Measurements from ENCODE around the gene MIXL1. TPM values are rescaled to one million over a fixed set of nuclear protein-coding genes. Genes with fewer than 3 reads are reported as not detected.
"Not testable (repeated sequence)": the region's sequence is repeated elsewhere in the genome, so short reads cannot be mapped to it uniquely, and the experiment has no call there.

MIXL1 gene
- total and polyA plus RNA-seq, 4 experiments from 2014 or later = not detected

DNA sequence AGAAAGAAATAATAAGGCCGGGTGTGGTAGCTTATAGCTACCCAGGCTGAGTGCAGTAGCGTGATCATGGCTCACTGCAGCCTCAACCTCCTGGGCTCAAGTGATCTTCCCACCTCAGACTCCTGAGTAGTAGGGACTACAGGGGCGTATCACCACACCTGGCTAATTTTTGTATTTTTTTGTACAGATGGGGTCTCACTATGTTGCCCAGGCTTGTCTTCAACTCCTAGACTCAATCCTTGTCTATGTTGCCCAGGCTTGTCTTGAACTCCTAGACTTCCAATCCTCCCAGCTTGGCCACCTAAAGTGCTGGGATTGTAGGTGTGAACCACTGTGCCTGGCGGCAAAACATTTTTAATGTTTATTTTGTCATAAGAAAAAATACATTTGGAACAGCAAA is 30.5 kb downstream of the MIXL1 start:
- H3K27ac ChIP-seq (ENCODE audit: low read depth, low read length) = no peak overlapping the region
- no peak overlapping the region for H3K4me3 Mint-ChIP-seq
- H3K27me3 ChIP-seq (ENCODE audit: insufficient read depth, low read length) = no peaks in the 10 kb centered on the region
- no peaks in the 10 kb centered on the region for H3K4me1 ChIP-seq (ENCODE audit: insufficient read depth, low read length)
- no peaks in the 10 kb centered on the region for H3K9me3 ChIP-seq (ENCODE audit: control insufficient read depth in 1 of 2, low read length in 2 of 2)
- H3K4me1 Mint-ChIP-seq = no peaks in the 10 kb centered on the region
- H3K36me3 Mint-ChIP-seq = peaks cover 12 to 17% of the 10 kb centered on the region in 2 donors
- H3K36me3 ChIP-seq (ENCODE audit: insufficient read depth, low read length) = no peaks in the 10 kb centered on the region
- POLR2A ChIA-PET (ENCODE audit: partially characterized antibody) = no interaction called here
- CTCF ChIA-PET (ENCODE audit: partially characterized antibody) = no interaction called here
- H3K27ac Mint-ChIP-seq = no peak overlapping the region
- no peak overlapping the region for H3K4me3 ChIP-seq (ENCODE audit: low read length in 2 of 2)
- H3K27me3 Mint-ChIP-seq = no peaks in the 10 kb centered on the region
- H3K9me3 Mint-ChIP-seq = no peaks in the 10 kb centered on the region
- intact Hi-C loops (cut with micrococcal nuclease) = no loop called here
- no peak for DNase-seq

- Histone ChIP-seq H3K9me3 (ENCODE audit: control insufficient read depth in 1 of 2, low read length in 2 of 2) (no peaks in the 10 kb centered on the region), H3K36me3 (ENCODE audit: insufficient read depth, low read length) (no peaks in the 10 kb centered on the region), H3K4me1 (ENCODE audit: insufficient read depth, low read length) (no peaks in the 10 kb centered on the region), H3K27me3 (ENCODE audit: insufficient read depth, low read length) (no peaks in the 10 kb centered on the region), H3K27ac (ENCODE audit: low read depth, low read length) (no peak overlapping the region), H3K4me3 (ENCODE audit: low read length in 2 of 2) (no peak overlapping the region)
- Mint-ChIP-seq H3K4me3 (no peak overlapping the region), H3K9me3 (peaks cover 0 to 14% (median 10%) of the 10 kb centered on the region in 8 donors), H3K27ac (no peak overlapping the region), H3K36me3 (peaks cover 14 to 24% of the 10 kb centered on the region in 2 donors), H3K4me1 (no peaks in the 10 kb centered on the region), H3K27me3 (no peaks in the 10 kb centered on the region)
- CTCF ChIA-PET (ENCODE audit: partially characterized antibody) = no interaction called here
- POLR2A ChIA-PET (ENCODE audit: partially characterized antibody) = no interaction called here
- intact Hi-C loops (cut with micrococcal nuclease) = no loop called here
- DNase-seq = no peak
Observed at GRCh38 chr1:226255380-226255779, 31.9 kb downstream of the MIXL1 start.

GRCh38 chr1:226261818-226262217 is 38.4 kb downstream of the MIXL1 start:
- intact Hi-C loops (cut with micrococcal nuclease) = no loop called here
- no peaks in the 10 kb centered on the region for H3K27me3 Mint-ChIP-seq
- H3K27me3 ChIP-seq (ENCODE audit: insufficient read depth, low read length) = no peaks in the 10 kb centered on the region
- no peak overlapping the region for H3K4me3 ChIP-seq (ENCODE audit: low read length in 2 of 2)
- no peak overlapping the region for H3K27ac ChIP-seq (ENCODE audit: low read depth, low read length)
- DNase-seq = no peak
- H3K9me3 ChIP-seq (ENCODE audit: control insufficient read depth in 1 of 2, low read length in 2 of 2) = no peaks in the 10 kb centered on the region
- H3K36me3 ChIP-seq (ENCODE audit: insufficient read depth, low read length) = no peaks in the 10 kb centered on the region
- no peaks in the 10 kb centered on the region for H3K4me1 ChIP-seq (ENCODE audit: insufficient read depth, low read length)
- no peaks in the 10 kb centered on the region for H3K4me1 Mint-ChIP-seq
- ChIA-PET POLR2A (ENCODE audit: partially characterized antibody) (no interaction called here), CTCF (ENCODE audit: partially characterized antibody) (no interaction called here)
- no peak overlapping the region for H3K27ac Mint-ChIP-seq
- peaks cover 33 to 44% of the 10 kb centered on the region in 2 donors for H3K36me3 Mint-ChIP-seq
- H3K9me3 Mint-ChIP-seq = peaks cover 0 to 22% (median 15%) of the 10 kb centered on the region in 8 donors
- no peak overlapping the region for H3K4me3 Mint-ChIP-seq

GRCh38 chr1:226268421-226269124 is 45.1 kb downstream of the MIXL1 start:
- Histone ChIP-seq H3K4me3 (ENCODE audit: low read length in 2 of 2) (no peak overlapping the region), H3K4me1 (ENCODE audit: insufficient read depth, low read length) (no peaks in the 10 kb centered on the region), H3K27me3 (ENCODE audit: insufficient read depth, low read length) (no peaks in the 10 kb centered on the region), H3K36me3 (ENCODE audit: insufficient read depth, low read length) (no peaks in the 10 kb centered on the region), H3K9me3 (ENCODE audit: control insufficient read depth in 1 of 2, low read length in 2 of 2) (no peaks in the 10 kb centered on the region), H3K27ac (ENCODE audit: low read depth, low read length) (no peak overlapping the region)
- ChIA-PET CTCF (ENCODE audit: partially characterized antibody) (no interaction called here), POLR2A (ENCODE audit: partially characterized antibody) (no interaction called here)
- DNase-seq = no peak
- no peaks in the 10 kb centered on the region for H3K27me3 Mint-ChIP-seq
- H3K36me3 Mint-ChIP-seq = peaks cover 5 to 14% of the 10 kb centered on the region in 2 donors
- H3K4me3 Mint-ChIP-seq = no peak overlapping the region
- H3K4me1 Mint-ChIP-seq = no peaks in the 10 kb centered on the region
- H3K9me3 Mint-ChIP-seq = no peaks in the 10 kb centered on the region
- intact Hi-C loops (cut with micrococcal nuclease) = no loop called here
- no peak overlapping the region for H3K27ac Mint-ChIP-seq

- H3K4me3 Mint-ChIP-seq; H3K9me3 Mint-ChIP-seq; DNase-seq; H3K27me3 Mint-ChIP-seq; H3K27ac ChIP-seq (ENCODE audit: low read depth, low read length); H3K4me1 Mint-ChIP-seq; H3K9me3 ChIP-seq (ENCODE audit: control insufficient read depth in 1 of 2, low read length in 2 of 2); H3K4me3 ChIP-seq (ENCODE audit: low read length in 2 of 2); POLR2A ChIA-PET (ENCODE audit: partially characterized antibody); intact Hi-C loops (cut with micrococcal nuclease); H3K36me3 ChIP-seq (ENCODE audit: insufficient read depth, low read length); H3K4me1 ChIP-seq (ENCODE audit: insufficient read depth, low read length); H3K27me3 ChIP-seq (ENCODE audit: insufficient read depth, low read length): not testable (repeated sequence)
- Mint-ChIP-seq H3K36me3 (peaks cover 5 to 20% of the 10 kb centered on the region in 2 donors), H3K27ac (peak overlapping the region in 2 of 7 donors; percentile 31 to 36)
- CTCF ChIA-PET (ENCODE audit: partially characterized antibody) = interaction anchor here (0.6 kb wide), 1 partner anchor 277 kb away, joined by 3 read pairs; no protein-coding TSS in a partner anchor
Observed at GRCh38 chr1:226272233-226272902, 48.9 kb downstream of the MIXL1 start.

- ChIA-PET CTCF (ENCODE audit: partially characterized antibody) (no interaction called here), POLR2A (ENCODE audit: partially characterized antibody) (no interaction called here)
- Mint-ChIP-seq H3K9me3 (no peaks in the 10 kb centered on the region), H3K4me3 (no peak overlapping the region), H3K4me1 (no peaks in the 10 kb centered on the region), H3K27me3 (no peaks in the 10 kb centered on the region), H3K27ac (no peak overlapping the region), H3K36me3 (peaks cover 2 to 10% of the 10 kb centered on the region in 2 donors)
- H3K27me3 ChIP-seq (ENCODE audit: insufficient read depth, low read length) = no peaks in the 10 kb centered on the region
- H3K4me1 ChIP-seq (ENCODE audit: insufficient read depth, low read length) = no peaks in the 10 kb centered on the region
- no peak for DNase-seq
- H3K36me3 ChIP-seq (ENCODE audit: insufficient read depth, low read length) = no peaks in the 10 kb centered on the region
- H3K27ac ChIP-seq (ENCODE audit: low read depth, low read length) = no peak overlapping the region
- H3K4me3 ChIP-seq (ENCODE audit: low read length in 2 of 2) = no peak overlapping the region
- intact Hi-C loops (cut with micrococcal nuclease) = no loop called here
- H3K9me3 ChIP-seq (ENCODE audit: control insufficient read depth in 1 of 2, low read length in 2 of 2) = no peaks in the 10 kb centered on the region
Observed at GRCh38 chr1:226274138-226274537, 50.7 kb downstream of the MIXL1 start.

DNA sequence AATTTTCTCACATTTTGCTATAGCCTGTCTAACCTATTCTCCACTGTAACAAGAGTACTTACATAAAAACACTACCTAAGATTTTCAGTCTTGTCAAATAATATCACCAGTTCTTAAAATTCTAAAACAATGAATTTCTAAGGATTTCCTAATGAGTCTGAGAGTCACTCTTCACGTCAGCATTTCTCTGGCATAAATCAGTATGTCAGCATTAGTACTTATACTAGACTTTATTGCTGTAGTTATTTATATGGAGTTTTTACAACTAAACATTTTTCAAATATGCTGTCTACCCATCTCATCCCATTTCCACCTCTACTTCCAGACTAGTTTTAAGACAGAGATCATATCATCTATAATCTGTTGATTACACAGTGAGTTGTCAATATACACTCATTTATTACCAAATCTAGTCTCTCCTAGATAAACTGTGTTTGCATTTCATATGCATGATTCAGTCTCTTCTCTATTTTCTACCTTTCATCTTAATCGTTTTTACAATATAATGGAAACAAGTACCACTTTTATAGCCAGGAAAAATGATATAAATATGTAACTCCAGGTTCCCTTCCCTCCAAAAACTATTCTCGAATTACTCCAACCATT is 52.7 kb downstream of the MIXL1 start:
- Mint-ChIP-seq H3K27ac (no peak overlapping the region), H3K4me3 (no peak overlapping the region), H3K4me1 (no peaks in the 10 kb centered on the region), H3K27me3 (no peaks in the 10 kb centered on the region), H3K36me3 (peaks cover 2 to 15% of the 10 kb centered on the region in 2 donors), H3K9me3 (no peaks in the 10 kb centered on the region)
- no peak overlapping the region for H3K27ac ChIP-seq (ENCODE audit: low read depth, low read length)
- ChIA-PET POLR2A (ENCODE audit: partially characterized antibody) (no interaction called here), CTCF (ENCODE audit: partially characterized antibody) (no interaction called here)
- H3K36me3 ChIP-seq (ENCODE audit: insufficient read depth, low read length) = no peaks in the 10 kb centered on the region
- H3K27me3 ChIP-seq (ENCODE audit: insufficient read depth, low read length) = no peaks in the 10 kb centered on the region
- H3K4me3 ChIP-seq (ENCODE audit: low read length in 2 of 2) = no peak overlapping the region
- H3K9me3 ChIP-seq (ENCODE audit: control insufficient read depth in 1 of 2, low read length in 2 of 2) = no peaks in the 10 kb centered on the region
- DNase-seq = no peak
- no peaks in the 10 kb centered on the region for H3K4me1 ChIP-seq (ENCODE audit: insufficient read depth, low read length)
- intact Hi-C loops (cut with micrococcal nuclease) = no loop called here
